Prostate gland (tissue), 2 donors: Measurements from ENCODE around the gene DLGAP4. TPM values are rescaled to one million over a fixed set of nuclear protein-coding genes. Genes with fewer than 3 reads are reported as not detected.

Experiments
- DNase-seq: peaks from one replicate; pipeline ENCODE4 v3.0.0-alpha.2; 2019; ENCODE audit warnings: low spot score
- H3K27ac ChIP-seq, 2 donors: fragments of 200-600 bp; sonication (generic); 2 replicates each; pipeline ENCODE4 v1.5.1; 2017 to 2019
- H3K27me3 ChIP-seq: fragments of 200-600 bp; sonication (generic); replicated peaks from 2 replicates; pipeline ENCODE4 v1.5.1; 2019; ENCODE audit not compliant: insufficient read depth
- H3K36me3 ChIP-seq, 2 donors: fragments of 200-600 bp; sonication (generic); 1 replicate in 1 of 2; 2 replicates in 1 of 2; pipeline versions ENCODE4 v1.5.1 to v1.8.1; 2017 to 2019
- H3K4me1 ChIP-seq: fragments of 200-600 bp; sonication (generic); replicated peaks from 2 replicates; pipeline ENCODE4 v1.5.1; 2019
- H3K4me3 ChIP-seq, 2 donors: fragments of 200-600 bp; sonication (generic); 2 replicates each; pipeline ENCODE4 v1.5.1; 2017 to 2019
- H3K9me3 ChIP-seq: fragments of 200-600 bp; sonication (generic); 2 replicates; pipeline ENCODE4 v1.5.1; 2017
- POLR2A ChIP-seq: fragments of 450-650 bp; IDR thresholded peaks from one replicate; pipeline ENCODE4 v1.6.1; 2016; ENCODE audit warnings: antibody characterized with exemption, mild to moderate bottlenecking
- POLR2AphosphoS5 ChIP-seq: sonication (generic); formaldehyde crosslinking; IDR thresholded peaks from one replicate; pipeline ENCODE4 v1.6.1; 2017; ENCODE audit warnings: antibody characterized with exemption
- WGBS: methylation state at CpG from one replicate; pipeline ENCODE4 v1.1.5; 2018; 5-methylcytosine and 5-hydroxymethylcytosine counted together
- intact Hi-C: fragments of 100-400 bp; cut with DNase I; formaldehyde crosslinking; loops from one replicate; pipeline ENCODE4 v1.14.2; 2022
- total RNA-seq, 2 donors: library from RNA; depleted of rRNA; stranded (reverse); fragments of >200 nt; gene quantifications; one replicate each; pipeline ENCODE4 v1.1.0, GENCODE V29; 2016
- TF ChIP-seq, protein P1 (sequence below), 4 experiments: fragments of 200-600 bp in 2 of 4; fragments of 450-650 bp in 2 of 4; sonication (generic) in 2 of 4; IDR thresholded peaks; 1 replicate in 3 of 4; 2 replicates in 1 of 4; pipeline ENCODE4 v1.5.1; 2016 to 2019; ENCODE audit warnings: antibody characterized with exemption in 4 of 4, mild to moderate bottlenecking in 2 of 4, moderate library complexity in 2 of 4

Gene DLGAP4
- 100 to 1,000 TPM in 1 of 2 donors, 10 to 100 TPM in 1; 38.0 to 104 TPM for total RNA-seq

GRCh38 chr20:36305602-36306551, at the start of gene DLGAP4:
TSS of gene DLGAP4 (plus strand) at chr20:36306339. CDS start at chr20:36431718, 125,379 bp downstream.
- no peak for DNase-seq
- Histone ChIP-seq H3K27me3 (peaks cover 4% of the 10 kb centered on the region), H3K36me3 (no peaks in the 10 kb centered on the region), H3K4me1 (peaks cover 5% of the 10 kb centered on the region), H3K27ac (no peak within 1 kb of the TSS), H3K4me3 (peak within 1 kb of the TSS; percentile 22 to 42), H3K9me3 (no peaks in the 10 kb centered on the region)
- 4% methylated on average over 36 of the region's 96 CpGs for WGBS
- TF ChIP-seq POLR2A (no peak), POLR2AphosphoS5 (no peak)
- TF ChIP-seq, protein P1, sequence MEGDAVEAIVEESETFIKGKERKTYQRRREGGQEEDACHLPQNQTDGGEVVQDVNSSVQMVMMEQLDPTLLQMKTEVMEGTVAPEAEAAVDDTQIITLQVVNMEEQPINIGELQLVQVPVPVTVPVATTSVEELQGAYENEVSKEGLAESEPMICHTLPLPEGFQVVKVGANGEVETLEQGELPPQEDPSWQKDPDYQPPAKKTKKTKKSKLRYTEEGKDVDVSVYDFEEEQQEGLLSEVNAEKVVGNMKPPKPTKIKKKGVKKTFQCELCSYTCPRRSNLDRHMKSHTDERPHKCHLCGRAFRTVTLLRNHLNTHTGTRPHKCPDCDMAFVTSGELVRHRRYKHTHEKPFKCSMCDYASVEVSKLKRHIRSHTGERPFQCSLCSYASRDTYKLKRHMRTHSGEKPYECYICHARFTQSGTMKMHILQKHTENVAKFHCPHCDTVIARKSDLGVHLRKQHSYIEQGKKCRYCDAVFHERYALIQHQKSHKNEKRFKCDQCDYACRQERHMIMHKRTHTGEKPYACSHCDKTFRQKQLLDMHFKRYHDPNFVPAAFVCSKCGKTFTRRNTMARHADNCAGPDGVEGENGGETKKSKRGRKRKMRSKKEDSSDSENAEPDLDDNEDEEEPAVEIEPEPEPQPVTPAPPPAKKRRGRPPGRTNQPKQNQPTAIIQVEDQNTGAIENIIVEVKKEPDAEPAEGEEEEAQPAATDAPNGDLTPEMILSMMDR (IDR thresholded peaks at IDR 0.05): no peak
- intact Hi-C loops: no loop called here

GRCh38 chr20:36259177-36260061, 46.7 kb upstream of the DLGAP4 start:
- Histone ChIP-seq H3K9me3 (no peaks in the 10 kb centered on the region), H3K27me3 (no peaks in the 10 kb centered on the region), H3K27ac (no peak overlapping the region), H3K4me1 (no peaks in the 10 kb centered on the region), H3K4me3 (no peak overlapping the region), H3K36me3 (peaks cover 0 to 7% of the 10 kb centered on the region in 2 donors)
- whole genome bisulfite sequencing: 64% methylated on average over 16 of the region's 16 CpGs
- TF ChIP-seq POLR2A (no peak), POLR2AphosphoS5 (no peak)
- TF ChIP-seq, protein P1 (IDR thresholded peaks at IDR 0.05): no peak
- no peak for DNase-seq
- intact Hi-C loops: no loop called here

DNA sequence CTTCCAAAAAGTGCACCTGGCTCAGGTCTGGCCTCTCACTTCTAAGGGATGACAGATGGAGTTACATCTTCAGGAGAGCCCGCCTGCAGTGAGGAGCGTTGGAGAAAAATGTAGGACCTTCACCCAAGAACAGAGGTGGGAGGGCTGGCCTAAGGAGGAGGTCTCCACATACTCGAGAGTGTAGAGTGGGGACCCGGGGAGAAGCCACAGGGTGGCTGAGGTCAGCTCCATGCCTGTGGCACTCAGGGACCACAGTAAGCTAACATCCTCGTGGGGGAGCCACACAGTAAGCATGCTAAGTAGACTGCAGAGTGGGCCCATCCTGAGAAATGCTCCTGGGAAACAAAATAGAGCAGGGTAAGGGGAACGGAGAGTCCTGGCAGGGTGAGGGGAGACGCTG, 45.8 kb upstream of the DLGAP4 start:
- Histone ChIP-seq H3K4me1 (no peaks in the 10 kb centered on the region), H3K27ac (no peak overlapping the region), H3K4me3 (no peak overlapping the region), H3K36me3 (peaks cover 0 to 7% of the 10 kb centered on the region in 2 donors), H3K27me3 (no peaks in the 10 kb centered on the region), H3K9me3 (no peaks in the 10 kb centered on the region)
- WGBS: 64% methylated on average over 7 of the region's 7 CpGs
- intact Hi-C loops: no loop called here
- TF ChIP-seq POLR2AphosphoS5 (no peak), POLR2A (no peak)
- TF ChIP-seq, protein P1 (IDR thresholded peaks at IDR 0.05): no peak
- DNase-seq: no peak

GRCh38 chr20:36261389-36262105, 44.6 kb upstream of the DLGAP4 start:
- Histone ChIP-seq H3K4me1 (no peaks in the 10 kb centered on the region), H3K27me3 (no peaks in the 10 kb centered on the region), H3K4me3 (no peak overlapping the region), H3K27ac (no peak overlapping the region), H3K36me3 (no peaks in the 10 kb centered on the region), H3K9me3 (no peaks in the 10 kb centered on the region)
- 81% methylated on average over 12 of the region's 12 CpGs for WGBS
- intact Hi-C loops: no loop called here
- TF ChIP-seq, protein P1 (IDR thresholded peaks at IDR 0.05): no peak
- TF ChIP-seq POLR2A (no peak), POLR2AphosphoS5 (no peak)
- no peak for DNase-seq
